AG09319 (cell line): ENCODE measurements around the gene ACSF2.

Experiments used
- DNase-seq: peaks from one replicate; pipeline ENCODE4 v3.0.0-alpha.2; 2010; ENCODE audit warnings: low read depth; ENCODE audit errors: extremely low read depth
- TF ChIP-seq, protein P1 (sequence below): IDR thresholded peaks from 2 replicates; pipeline ENCODE4 v1.5.1; 2011; ENCODE audit warnings: low read depth, mild to moderate bottlenecking, inconsistent platforms, low read length, moderate library complexity

ACSF2 gene

DNA sequence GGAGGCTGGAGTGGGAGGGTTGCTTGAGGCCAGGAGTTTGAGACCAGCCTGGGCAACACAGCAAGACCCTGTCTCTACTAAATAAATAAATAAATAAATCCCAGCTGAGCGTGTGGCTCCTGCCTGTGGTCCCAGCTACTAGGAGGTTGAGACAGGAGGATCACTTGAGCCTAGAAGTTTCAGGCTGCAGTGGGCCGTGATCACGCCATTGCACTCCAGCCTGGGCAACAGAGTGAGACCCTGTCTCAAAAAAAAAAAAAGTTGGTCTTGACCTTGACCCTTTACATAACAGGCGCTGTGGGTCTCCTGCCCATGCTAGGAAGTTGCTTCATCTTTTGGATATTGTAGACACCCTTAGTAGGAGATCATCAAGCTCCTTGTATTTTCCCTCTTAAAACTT lies 11.4 kb downstream of the ACSF2 start:
- TF ChIP-seq, protein P1, sequence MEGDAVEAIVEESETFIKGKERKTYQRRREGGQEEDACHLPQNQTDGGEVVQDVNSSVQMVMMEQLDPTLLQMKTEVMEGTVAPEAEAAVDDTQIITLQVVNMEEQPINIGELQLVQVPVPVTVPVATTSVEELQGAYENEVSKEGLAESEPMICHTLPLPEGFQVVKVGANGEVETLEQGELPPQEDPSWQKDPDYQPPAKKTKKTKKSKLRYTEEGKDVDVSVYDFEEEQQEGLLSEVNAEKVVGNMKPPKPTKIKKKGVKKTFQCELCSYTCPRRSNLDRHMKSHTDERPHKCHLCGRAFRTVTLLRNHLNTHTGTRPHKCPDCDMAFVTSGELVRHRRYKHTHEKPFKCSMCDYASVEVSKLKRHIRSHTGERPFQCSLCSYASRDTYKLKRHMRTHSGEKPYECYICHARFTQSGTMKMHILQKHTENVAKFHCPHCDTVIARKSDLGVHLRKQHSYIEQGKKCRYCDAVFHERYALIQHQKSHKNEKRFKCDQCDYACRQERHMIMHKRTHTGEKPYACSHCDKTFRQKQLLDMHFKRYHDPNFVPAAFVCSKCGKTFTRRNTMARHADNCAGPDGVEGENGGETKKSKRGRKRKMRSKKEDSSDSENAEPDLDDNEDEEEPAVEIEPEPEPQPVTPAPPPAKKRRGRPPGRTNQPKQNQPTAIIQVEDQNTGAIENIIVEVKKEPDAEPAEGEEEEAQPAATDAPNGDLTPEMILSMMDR = no peak
- DNase-seq = no peak

DNA sequence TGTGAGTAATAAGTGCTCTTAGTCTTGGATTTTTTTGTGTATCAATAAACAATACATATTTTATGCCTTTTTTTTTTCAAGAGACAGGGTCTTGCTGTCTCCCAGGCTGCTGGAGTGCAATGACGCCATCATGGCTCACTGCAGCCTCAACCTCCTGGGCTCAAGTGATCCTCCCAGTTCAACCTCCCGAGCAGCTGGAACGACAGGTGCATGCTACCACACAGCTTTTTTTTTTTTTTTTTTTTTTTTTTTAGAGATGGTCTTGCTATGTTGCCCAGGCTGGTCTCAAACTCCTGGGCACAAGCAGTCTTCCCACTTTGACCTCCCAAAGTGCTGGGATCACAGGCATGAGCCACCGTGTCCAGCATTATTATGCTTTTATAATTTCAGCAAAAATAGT lies 13.0 kb downstream of the ACSF2 start:
- TF ChIP-seq, protein P1 = no peak
- DNase-seq = no peak

DNA sequence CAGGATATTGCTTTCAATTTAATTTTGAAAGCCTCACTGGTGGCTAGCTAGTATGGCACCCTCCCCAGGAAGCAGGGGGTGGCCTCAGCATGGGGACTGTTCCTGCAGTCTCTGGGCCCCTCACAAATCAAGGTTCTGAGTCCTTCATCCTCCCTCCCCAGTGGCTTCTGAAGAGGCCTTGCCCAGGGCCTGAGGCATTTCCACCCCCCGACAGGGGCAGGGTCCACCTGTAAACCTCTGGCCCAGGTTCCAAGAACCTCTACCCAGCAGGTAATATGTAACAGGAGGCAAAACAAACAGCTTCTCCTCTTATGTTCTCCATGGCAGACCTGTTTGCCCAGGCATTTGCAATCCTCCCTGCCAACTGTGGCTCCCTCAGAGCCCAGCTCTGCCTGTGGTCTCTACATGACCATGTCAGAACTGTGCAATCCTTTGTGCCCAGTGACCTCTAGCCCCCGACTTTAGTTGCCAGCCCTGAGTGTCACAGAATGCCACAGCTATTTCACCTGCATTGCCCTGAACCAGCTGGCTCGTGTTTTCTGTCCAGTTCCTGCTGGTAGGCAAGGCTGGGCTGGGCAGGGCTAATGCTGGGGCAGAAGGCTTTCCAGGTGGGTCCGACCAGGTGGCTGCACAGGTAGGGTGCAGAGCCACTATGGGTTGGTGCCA lies 14.3 kb downstream of the ACSF2 start:
- TF ChIP-seq, protein P1 = no peak
- DNase-seq = no peak

DNA sequence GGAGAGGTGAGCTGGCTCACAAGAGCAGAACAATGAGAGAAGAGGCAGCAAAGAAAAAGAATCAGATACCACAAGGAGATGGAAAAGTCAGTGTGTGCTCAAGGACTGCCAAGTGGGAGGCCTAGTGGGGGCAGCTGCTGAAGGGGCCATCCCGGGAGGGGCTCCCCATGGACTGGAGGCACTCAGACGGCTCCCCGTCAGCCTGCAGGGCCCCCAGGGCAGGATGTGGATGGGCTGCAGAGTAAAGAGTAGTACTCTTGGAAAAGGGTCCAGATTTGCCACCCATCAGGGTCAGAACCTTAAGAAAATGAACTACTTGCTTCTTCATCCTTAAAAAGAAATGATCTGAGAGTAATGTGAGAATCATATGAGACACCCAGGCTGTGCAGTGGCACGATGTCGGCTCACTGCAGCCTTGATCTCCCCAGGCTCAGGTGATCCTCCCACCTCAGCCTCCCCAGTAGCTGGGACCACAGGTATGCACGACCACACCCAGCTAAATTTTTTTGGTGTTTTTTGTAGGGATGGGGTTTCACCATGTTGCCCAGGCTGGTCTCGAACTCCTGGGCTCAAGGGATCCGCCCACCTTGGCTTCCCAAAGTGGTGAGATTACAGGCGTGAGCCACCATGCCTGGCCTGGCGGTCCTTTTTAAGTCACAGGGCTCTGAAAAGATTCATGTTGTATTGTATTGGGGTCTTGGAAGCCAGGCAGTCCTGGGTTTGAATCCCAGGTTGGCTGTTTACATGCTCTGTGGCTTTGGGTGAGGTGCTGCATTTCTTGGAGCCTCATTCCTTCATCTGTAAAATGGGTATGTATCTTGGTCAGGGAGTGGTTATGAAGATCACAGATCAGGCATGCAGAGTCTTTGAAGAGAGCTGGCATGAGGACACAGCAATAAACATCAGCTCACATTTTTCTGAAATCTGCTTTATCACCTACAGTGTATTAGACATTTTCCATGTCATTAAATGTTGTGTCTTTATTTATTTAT lies 15.1 kb downstream of the ACSF2 start:
- no peak for DNase-seq
- TF ChIP-seq, protein P1 = no peak

DNA sequence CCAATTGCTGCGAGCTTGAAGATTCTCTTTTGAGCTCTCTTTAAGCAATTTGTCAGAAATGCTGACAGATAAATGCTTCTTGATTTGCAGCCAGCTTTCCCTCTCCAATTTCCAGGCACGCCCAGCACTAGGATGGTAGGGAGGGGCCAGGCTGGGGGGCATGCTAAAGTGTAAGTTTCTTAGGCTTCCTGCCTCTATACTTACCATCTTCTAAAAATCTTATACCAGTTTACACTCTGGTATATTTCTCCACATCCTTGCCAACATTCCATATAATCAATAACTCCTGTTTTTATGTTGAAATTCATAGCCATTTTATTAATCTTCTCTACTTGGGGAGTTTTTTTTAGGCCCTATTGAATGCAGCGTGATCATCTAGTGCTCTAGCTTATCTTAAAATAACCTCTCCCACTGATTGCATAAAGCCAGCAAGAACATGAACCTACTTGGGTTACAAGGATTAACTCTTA lies 17.5 kb downstream of the ACSF2 start:
- TF ChIP-seq, protein P1 = no peak
- no peak for DNase-seq

DNA sequence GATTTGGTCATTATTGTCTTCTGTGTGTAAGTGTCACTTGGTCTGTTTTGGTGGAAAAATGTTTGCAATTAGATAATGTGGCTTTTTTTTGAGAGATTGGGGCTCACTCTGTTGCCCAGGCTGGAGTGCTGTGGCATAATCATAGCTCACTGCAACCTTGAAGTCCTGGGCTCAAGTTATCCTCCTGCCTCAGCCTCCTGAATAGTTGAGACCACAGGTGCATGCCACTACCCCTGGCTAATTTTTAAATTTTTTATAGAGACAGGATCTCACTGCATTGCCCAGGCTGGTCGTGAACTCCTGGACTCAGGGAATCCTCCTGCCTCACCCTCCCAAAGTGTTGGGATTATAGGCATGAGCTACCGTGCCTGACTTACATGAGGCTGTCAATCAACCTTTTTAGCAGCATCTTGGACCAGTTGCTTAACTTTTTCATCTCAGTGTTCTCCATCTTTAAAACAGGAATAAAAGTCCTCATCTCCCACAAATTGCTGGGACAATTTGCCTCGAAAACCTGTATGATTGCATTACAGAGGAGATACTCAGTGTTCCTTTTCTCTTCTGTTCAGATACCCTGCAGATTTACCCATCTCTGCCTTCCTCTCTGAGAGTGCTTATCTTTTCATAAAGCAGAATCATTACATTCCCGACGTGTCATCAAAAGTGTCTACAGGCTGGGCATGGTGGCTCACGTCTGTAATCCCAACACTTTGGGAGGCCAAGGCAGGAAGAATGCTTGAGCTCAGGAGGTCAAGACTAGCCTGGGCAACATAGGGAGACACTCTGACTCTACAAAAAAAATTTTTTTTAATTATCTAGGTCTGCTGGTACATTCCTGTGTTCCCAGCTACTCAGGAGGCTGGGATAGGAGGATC lies 19.1 kb downstream of the ACSF2 start:
- TF ChIP-seq, protein P1 = no peak
- DNase-seq = no peak
